HepG2 (cell line): ENCODE results near the gene NSD1. TPM values are rescaled to one million over a fixed set of nuclear protein-coding genes. Genes with fewer than 3 reads are reported as not detected.

ENCODE experiments used
- ATF6 ChIP-seq: sonication (generic); formaldehyde crosslinking; conservative IDR thresholded peaks from 2 replicates; pipeline ENCODE4 v1.4.0; 2020; ENCODE audit warnings: missing genetic modification reagents
- NR1H2 ChIP-seq: sonication (generic); formaldehyde crosslinking; IDR thresholded peaks from 2 replicates; pipeline ENCODE4 v1.8.1; 2022; ENCODE audit warnings: low read depth, missing genetic modification reagents, borderline replicate concordance
- PHF20 ChIP-seq: sonication (generic); formaldehyde crosslinking; IDR thresholded peaks from 2 replicates; pipeline ENCODE4 v1.5.0; 2020; ENCODE audit warnings: mild to moderate bottlenecking, missing genetic modification reagents
- U2AF1 ChIP-seq: fragments of 200-400 bp; formaldehyde crosslinking; optimal IDR thresholded peaks from 2 replicates; pipeline ENCODE3; 2017; ENCODE audit warnings: mild to moderate bottlenecking, low read depth, low read length
- ZBTB44 ChIP-seq: sonication (generic); formaldehyde crosslinking; IDR thresholded peaks from 2 replicates; pipeline ENCODE4 v1.4.0; 2020; ENCODE audit warnings: missing genetic modification reagents
- ZBTB8A ChIP-seq: sonication (generic); formaldehyde crosslinking; IDR thresholded peaks from 2 replicates; pipeline ENCODE4 v1.4.0; 2020; ENCODE audit warnings: mild to moderate bottlenecking, low read depth, missing genetic modification reagents, borderline replicate concordance
- ZFP82 ChIP-seq: sonication (generic); formaldehyde crosslinking; IDR thresholded peaks from 2 replicates; pipeline ENCODE4 v1.5.1; 2020; ENCODE audit warnings: mild to moderate bottlenecking, missing genetic modification reagents, borderline replicate concordance
- ZNF224 ChIP-seq: sonication (generic); formaldehyde crosslinking; IDR thresholded peaks from 2 replicates; pipeline ENCODE4 v1.5.0; 2020; ENCODE audit warnings: mild to moderate bottlenecking, missing genetic modification reagents
- ZNF3 ChIP-seq: IDR thresholded peaks from 2 replicates; pipeline ENCODE4 v1.7.0; 2017; ENCODE audit warnings: inconsistent platforms
- ZNF773 ChIP-seq: sonication (generic); formaldehyde crosslinking; IDR thresholded peaks from 2 replicates; pipeline ENCODE4 v1.4.0; 2020; ENCODE audit warnings: missing genetic modification reagents, borderline replicate concordance
- ZNF879 ChIP-seq: sonication (generic); formaldehyde crosslinking; IDR thresholded peaks from 2 replicates; pipeline ENCODE4 v1.8.1; 2023; ENCODE audit warnings: missing genetic modification reagents
- polyA plus RNA-seq, 8 experiments: library from polyadenylated mRNA; depleted of rRNA in 3 of 8; stranded (reverse) in 7 of 8; unstranded in 1 of 8; fragments of >200 nt; fragmentation: Illumina TruSeq in 4 of 8; extraction: Trizol in 4 of 8; gene quantifications; 2 replicates each; pipeline versions ENCODE4 v1.2.1 to v1.2.3, GENCODE V29; 2011 to 2016; ENCODE audit warnings: low read depth in 4 of 8, missing spikeins in 1 of 8, mixed read lengths in 1 of 8; ENCODE audit not compliant: insufficient read depth in 1 of 8
- total RNA-seq, 5 experiments: library from RNA; depleted of rRNA; stranded (reverse); fragments of >200 nt; fragmentation: Illumina TruSeq; extraction: Trizol; gene quantifications; 2 replicates each; pipeline ENCODE4 v1.2.3, GENCODE V29; 2016; ENCODE audit warnings: low read depth in 1 of 5
- TF ChIP-seq, protein P1 (sequence below): sonication (generic); formaldehyde crosslinking; IDR thresholded peaks from 2 replicates; pipeline ENCODE4 v1.5.0; 2020; ENCODE audit warnings: missing genetic modification reagents
- TF ChIP-seq, protein P2 (sequence below): sonication (generic); formaldehyde crosslinking; IDR thresholded peaks from 2 replicates; pipeline ENCODE4 v1.5.0; 2020; ENCODE audit warnings: mild to moderate bottlenecking, missing genetic modification reagents, borderline replicate concordance
- TF ChIP-seq, protein P3 (sequence below): conservative IDR thresholded peaks from 2 replicates; pipeline ENCODE4 v1.6.1; 2018; ENCODE audit warnings: missing genetic modification reagents
- TF ChIP-seq, protein P4 (sequence below): sonication (generic); formaldehyde crosslinking; IDR thresholded peaks from 2 replicates; pipeline ENCODE4 v1.9.0; 2021; ENCODE audit warnings: missing genetic modification reagents, mild to moderate bottlenecking, borderline replicate concordance

Gene NSD1
- total and polyA plus RNA-seq, 2 of the 13 experiments (the other 11 are each of a cell fraction or from before 2014, with no cell fraction given): 0.01 to 0.09 TPM

DNA sequence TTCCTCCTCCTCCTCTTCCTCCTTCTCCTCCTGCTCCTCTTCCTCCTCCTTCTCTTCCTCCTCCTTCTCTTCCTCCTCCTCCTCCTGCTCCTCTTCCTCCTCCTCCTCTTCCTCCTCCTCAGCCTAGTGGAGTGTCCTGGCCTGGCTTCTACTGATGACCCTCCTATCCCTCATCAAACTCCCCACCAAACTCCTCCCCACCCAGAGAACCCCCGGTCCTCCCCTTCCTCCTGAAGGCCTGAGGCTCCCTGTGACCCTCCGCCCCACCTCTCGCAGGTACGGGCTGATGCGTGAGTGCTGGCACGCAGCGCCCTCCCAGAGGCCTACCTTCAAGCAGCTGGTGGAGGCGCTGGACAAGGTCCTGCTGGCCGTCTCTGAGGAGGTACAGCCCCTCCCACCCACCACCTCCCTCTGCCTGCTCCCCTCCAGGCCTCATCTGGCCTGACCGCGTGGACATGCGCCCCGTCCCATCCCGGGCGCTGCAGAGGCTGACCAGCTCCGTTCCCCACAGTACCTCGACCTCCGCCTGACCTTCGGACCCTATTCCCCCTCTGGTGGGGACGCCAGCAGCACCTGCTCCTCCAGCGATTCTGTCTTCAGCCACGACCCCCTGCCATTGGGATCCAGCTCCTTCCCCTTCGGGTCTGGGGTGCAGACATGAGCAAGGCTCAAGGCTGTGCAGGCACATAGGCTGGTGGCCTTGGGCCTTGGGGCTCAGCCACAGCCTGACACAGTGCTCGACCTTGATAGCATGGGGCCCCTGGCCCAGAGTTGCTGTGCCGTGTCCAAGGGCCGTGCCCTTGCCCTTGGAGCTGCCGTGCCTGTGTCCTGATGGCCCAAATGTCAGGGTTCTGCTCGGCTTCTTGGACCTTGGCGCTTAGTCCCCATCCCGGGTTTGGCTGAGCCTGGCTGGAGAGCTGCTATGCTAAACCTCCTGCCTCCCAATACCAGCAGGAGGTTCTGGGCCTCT, 36.3 kb upstream of the NSD1 start (continued):
- TF ChIP-seq, protein P1, sequence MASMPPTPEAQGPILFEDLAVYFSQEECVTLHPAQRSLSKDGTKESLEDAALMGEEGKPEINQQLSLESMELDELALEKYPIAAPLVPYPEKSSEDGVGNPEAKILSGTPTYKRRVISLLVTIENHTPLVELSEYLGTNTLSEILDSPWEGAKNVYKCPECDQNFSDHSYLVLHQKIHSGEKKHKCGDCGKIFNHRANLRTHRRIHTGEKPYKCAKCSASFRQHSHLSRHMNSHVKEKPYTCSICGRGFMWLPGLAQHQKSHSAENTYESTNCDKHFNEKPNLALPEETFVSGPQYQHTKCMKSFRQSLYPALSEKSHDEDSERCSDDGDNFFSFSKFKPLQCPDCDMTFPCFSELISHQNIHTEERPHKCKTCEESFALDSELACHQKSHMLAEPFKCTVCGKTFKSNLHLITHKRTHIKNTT: no peak
- TF ChIP-seq ZBTB44 (CRISPR knock-in tag) (no peak), NR1H2 (CRISPR knock-in tag) (no peak), ZNF224 (no peak), ZNF3 (CRISPR knock-in tag) (no peak), PHF20 (CRISPR knock-in tag) (no peak), ZNF879 (CRISPR knock-in tag) (no peak), ZNF773 (CRISPR knock-in tag) (peak; percentile 47; the same call in 1 of the 2 replicates), ATF6 (CRISPR knock-in tag) (no peak), ZFP82 (no peak), U2AF1 (no peak), ZBTB8A (CRISPR knock-in tag) (no peak)
- TF ChIP-seq, protein P2, sequence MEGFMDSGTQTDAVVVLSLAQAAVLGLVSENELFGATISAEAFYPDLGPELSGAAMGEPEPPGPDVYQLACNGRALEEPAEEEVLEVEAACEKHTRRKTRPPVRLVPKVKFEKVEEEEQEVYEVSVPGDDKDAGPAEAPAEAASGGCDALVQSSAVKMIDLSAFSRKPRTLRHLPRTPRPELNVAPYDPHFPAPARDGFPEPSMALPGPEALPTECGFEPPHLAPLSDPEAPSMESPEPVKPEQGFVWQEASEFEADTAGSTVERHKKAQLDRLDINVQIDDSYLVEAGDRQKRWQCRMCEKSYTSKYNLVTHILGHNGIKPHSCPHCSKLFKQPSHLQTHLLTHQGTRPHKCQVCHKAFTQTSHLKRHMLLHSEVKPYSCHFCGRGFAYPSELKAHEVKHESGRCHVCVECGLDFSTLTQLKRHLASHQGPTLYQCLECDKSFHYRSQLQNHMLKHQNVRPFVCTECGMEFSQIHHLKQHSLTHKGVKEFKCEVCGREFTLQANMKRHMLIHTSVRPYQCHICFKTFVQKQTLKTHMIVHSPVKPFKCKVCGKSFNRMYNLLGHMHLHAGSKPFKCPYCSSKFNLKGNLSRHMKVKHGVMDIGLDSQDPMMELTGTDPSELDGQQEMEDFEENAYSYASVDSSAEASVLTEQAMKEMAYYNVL (CRISPR knock-in tag): no peak; the same call in 1 of the 2 replicates
- TF ChIP-seq, protein P3, sequence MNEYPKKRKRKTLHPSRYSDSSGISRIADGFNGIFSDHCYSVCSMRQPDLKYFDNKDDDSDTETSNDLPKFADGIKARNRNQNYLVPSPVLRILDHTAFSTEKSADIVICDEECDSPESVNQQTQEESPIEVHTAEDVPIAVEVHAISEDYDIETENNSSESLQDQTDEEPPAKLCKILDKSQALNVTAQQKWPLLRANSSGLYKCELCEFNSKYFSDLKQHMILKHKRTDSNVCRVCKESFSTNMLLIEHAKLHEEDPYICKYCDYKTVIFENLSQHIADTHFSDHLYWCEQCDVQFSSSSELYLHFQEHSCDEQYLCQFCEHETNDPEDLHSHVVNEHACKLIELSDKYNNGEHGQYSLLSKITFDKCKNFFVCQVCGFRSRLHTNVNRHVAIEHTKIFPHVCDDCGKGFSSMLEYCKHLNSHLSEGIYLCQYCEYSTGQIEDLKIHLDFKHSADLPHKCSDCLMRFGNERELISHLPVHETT (CRISPR knock-in tag): no peak
- TF ChIP-seq, protein P4, sequence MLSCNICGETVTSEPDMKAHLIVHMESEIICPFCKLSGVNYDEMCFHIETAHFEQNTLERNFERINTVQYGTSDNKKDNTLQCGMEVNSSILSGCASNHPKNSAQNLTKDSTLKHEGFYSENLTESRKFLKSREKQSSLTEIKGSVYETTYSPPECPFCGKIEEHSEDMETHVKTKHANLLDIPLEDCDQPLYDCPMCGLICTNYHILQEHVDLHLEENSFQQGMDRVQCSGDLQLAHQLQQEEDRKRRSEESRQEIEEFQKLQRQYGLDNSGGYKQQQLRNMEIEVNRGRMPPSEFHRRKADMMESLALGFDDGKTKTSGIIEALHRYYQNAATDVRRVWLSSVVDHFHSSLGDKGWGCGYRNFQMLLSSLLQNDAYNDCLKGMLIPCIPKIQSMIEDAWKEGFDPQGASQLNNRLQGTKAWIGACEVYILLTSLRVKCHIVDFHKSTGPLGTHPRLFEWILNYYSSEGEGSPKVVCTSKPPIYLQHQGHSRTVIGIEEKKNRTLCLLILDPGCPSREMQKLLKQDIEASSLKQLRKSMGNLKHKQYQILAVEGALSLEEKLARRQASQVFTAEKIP (CRISPR knock-in tag): no peak
